Esophagus squamous epithelium (tissue), 4 donors: ENCODE results near the gene DNAJC22.

ENCODE experiments used
- CTCF ChIP-seq, 6 experiments: fragments of 450-650 bp in 4 of 6; fragments of 200-600 bp in 2 of 6; sonication (generic) in 2 of 6; IDR thresholded peaks; one replicate each; pipeline ENCODE4 v1.5.1; 2016 to 2019; ENCODE audit warnings: antibody characterized with exemption in 6 of 6, mild to moderate bottlenecking in 4 of 6, moderate library complexity in 4 of 6
- POLR2A ChIP-seq, 4 donors: fragments of 450-650 bp; IDR thresholded peaks; one replicate each; pipeline ENCODE4 v1.6.1; 2017; ENCODE audit warnings: antibody characterized with exemption in 4 of 4, mild to moderate bottlenecking in 4 of 4, moderate library complexity in 3 of 4

- no peak for TF ChIP-seq POLR2A (IDR thresholded peaks at IDR 0.05)
- peak; percentile 85 to 97 (median 90) for TF ChIP-seq CTCF (IDR thresholded peaks at IDR 0.05)
Observed at GRCh38 chr12:49347311-49348193, 864 bp downstream of the DNAJC22 start.
